SK-N-SH treated with all-trans-retinoic acid at 6 μM for 48 hours (cell line): ENCODE results near the gene MED27.

Source experiments
- BACH2 ChIP-seq: fragments of 250-450 bp; sonication (Bioruptor Pico); IDR thresholded peaks from 2 replicates; pipeline ENCODE4 v1.9.0; 2021; ENCODE audit warnings: mild to moderate bottlenecking, borderline replicate concordance
- CSRNP3 ChIP-seq: fragments of 250-450 bp; sonication (Bioruptor Pico); IDR thresholded peaks from 2 replicates; pipeline ENCODE4 v1.5.1; 2021; ENCODE audit warnings: mild to moderate bottlenecking, moderate library complexity
- PATZ1 ChIP-seq: fragments of 250-450 bp; sonication (Bioruptor Pico); IDR thresholded peaks from 2 replicates; pipeline ENCODE4 v1.8.0; 2020; ENCODE audit warnings: mild to moderate bottlenecking, moderate library complexity, borderline replicate concordance
- TOX ChIP-seq: fragments of 250-450 bp; sonication (Bioruptor Pico); IDR thresholded peaks from 2 replicates; pipeline ENCODE4 v1.8.0; 2021; ENCODE audit warnings: mild to moderate bottlenecking, moderate library complexity, borderline replicate concordance
- TSHZ2 ChIP-seq: fragments of 250-450 bp; sonication (Bioruptor Pico); IDR thresholded peaks from 2 replicates; pipeline ENCODE4 v1.5.0; 2020; ENCODE audit warnings: mild to moderate bottlenecking, moderate library complexity
- ZFP3 ChIP-seq: fragments of 250-450 bp; sonication (Bioruptor Pico); IDR thresholded peaks from 2 replicates; pipeline ENCODE4 v1.5.0; 2020; ENCODE audit warnings: mild to moderate bottlenecking, moderate library complexity
- ZFP30 ChIP-seq: fragments of 450-650 bp; formaldehyde crosslinking; IDR thresholded peaks from 2 replicates; pipeline ENCODE4 v1.5.0; 2022; ENCODE audit warnings: mild to moderate bottlenecking, moderate library complexity
- ZNF70 ChIP-seq: fragments of 450-650 bp; formaldehyde crosslinking; IDR thresholded peaks from 2 replicates; pipeline ENCODE4 v1.5.0; 2020; ENCODE audit warnings: mild to moderate bottlenecking, moderate library complexity
- TF ChIP-seq, protein P1 (sequence below): fragments of 250-450 bp; sonication (Bioruptor Pico); IDR thresholded peaks from 2 replicates; pipeline ENCODE4 v1.8.0; 2021; ENCODE audit warnings: low read depth, mild to moderate bottlenecking, moderate library complexity, borderline replicate concordance
- TF ChIP-seq, protein P2 (sequence below): fragments of 250-450 bp; sonication (Bioruptor Pico); IDR thresholded peaks from 2 replicates; pipeline ENCODE4 v1.5.1; 2020; ENCODE audit warnings: low read depth, mild to moderate bottlenecking, moderate library complexity

- no peak for TF ChIP-seq PATZ1
- no peak for TF ChIP-seq TSHZ2
- TF ChIP-seq TOX: no peak
- TF ChIP-seq ZFP3: no peak
- no peak for TF ChIP-seq CSRNP3 (CRISPR knock-in tag)
- TF ChIP-seq, protein P1, sequence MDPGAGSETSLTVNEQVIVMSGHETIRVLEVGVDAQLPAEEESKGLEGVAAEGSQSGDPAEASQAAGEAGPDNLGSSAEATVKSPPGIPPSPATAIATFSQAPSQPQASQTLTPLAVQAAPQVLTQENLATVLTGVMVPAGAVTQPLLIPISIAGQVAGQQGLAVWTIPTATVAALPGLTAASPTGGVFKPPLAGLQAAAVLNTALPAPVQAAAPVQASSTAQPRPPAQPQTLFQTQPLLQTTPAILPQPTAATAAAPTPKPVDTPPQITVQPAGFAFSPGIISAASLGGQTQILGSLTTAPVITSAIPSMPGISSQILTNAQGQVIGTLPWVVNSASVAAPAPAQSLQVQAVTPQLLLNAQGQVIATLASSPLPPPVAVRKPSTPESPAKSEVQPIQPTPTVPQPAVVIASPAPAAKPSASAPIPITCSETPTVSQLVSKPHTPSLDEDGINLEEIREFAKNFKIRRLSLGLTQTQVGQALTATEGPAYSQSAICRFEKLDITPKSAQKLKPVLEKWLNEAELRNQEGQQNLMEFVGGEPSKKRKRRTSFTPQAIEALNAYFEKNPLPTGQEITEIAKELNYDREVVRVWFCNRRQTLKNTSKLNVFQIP (CRISPR knock-in tag): no peak
- no peak for TF ChIP-seq BACH2
- TF ChIP-seq ZFP30 (CRISPR knock-in tag): no peak
- no peak for TF ChIP-seq ZNF70 (CRISPR knock-in tag)
- TF ChIP-seq, protein P2, sequence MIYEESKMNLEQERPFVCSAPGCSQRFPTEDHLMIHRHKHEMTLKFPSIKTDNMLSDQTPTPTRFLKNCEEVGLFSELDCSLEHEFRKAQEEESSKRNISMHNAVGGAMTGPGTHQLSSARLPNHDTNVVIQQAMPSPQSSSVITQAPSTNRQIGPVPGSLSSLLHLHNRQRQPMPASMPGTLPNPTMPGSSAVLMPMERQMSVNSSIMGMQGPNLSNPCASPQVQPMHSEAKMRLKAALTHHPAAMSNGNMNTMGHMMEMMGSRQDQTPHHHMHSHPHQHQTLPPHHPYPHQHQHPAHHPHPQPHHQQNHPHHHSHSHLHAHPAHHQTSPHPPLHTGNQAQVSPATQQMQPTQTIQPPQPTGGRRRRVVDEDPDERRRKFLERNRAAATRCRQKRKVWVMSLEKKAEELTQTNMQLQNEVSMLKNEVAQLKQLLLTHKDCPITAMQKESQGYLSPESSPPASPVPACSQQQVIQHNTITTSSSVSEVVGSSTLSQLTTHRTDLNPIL: no peak
Measured at GRCh38 chr9:131919216-131919615, 160.5 kb downstream of the MED27 start.
